HEK293 (cell line): ENCODE results near the gene DTL.

Source experiments
- CTCF ChIA-PET: fragments of 350-600 bp; formaldehyde crosslinking; extraction: SDS; loops from one replicate; lab custom pipeline; 2021; ENCODE audit warnings: antibody characterized with exemption; lab: Yijun Ruan, JAX
- POLR2A ChIA-PET: fragments of 300-600 bp; formaldehyde crosslinking; extraction: SDS; loops from one replicate; lab custom pipeline; 2020; ENCODE audit warnings: antibody characterized with exemption, inconsistent platforms; lab: Yijun Ruan, JAX
- H3K27ac ChIP-seq: fragments of 200-500 bp; sonication (Bioruptor generic); 2 replicates; pipeline ENCODE4 v1.5.1; 2014; ENCODE audit warnings: low read depth, low read length, control low read depth, inconsistent platforms; ENCODE audit errors: extremely low read depth
- H3K36me3 ChIP-seq, 2 experiments: fragments of 200-500 bp in 1 of 2; sonication (Bioruptor generic) in 1 of 2; 1 replicate in 1 of 2; 2 replicates in 1 of 2; pipeline ENCODE4 v1.5.1; 2014 to 2017; ENCODE audit warnings: inconsistent platforms in 2 of 2, low read length in 2 of 2; ENCODE audit not compliant: control insufficient read depth in 2 of 2, insufficient read depth in 1 of 2
- H3K4me1 ChIP-seq: fragments of 200-500 bp; sonication (Bioruptor generic); 2 replicates; pipeline ENCODE4 v1.5.1; 2014; ENCODE audit warnings: mild to moderate bottlenecking, low read length, inconsistent platforms; ENCODE audit not compliant: control insufficient read depth, insufficient read depth
- H3K4me3 ChIP-seq: 2 replicates; pipeline ENCODE4 v1.5.1; 2011; ENCODE audit warnings: low read depth, mild to moderate bottlenecking, control low read depth, low read length, moderate library complexity
- H3K9me3 ChIP-seq: fragments of 200-500 bp; sonication (Bioruptor generic); 2 replicates; pipeline ENCODE4 v1.5.1; 2014; ENCODE audit warnings: low read depth, low read length, inconsistent platforms; ENCODE audit not compliant: control insufficient read depth, insufficient read depth
- FEZF1 ChIP-seq: fragments of 450-650 bp; formaldehyde crosslinking; IDR thresholded peaks from 2 replicates; pipeline ENCODE4 v1.5.1; 2016; ENCODE audit warnings: missing biosample characterization, missing genetic modification characterization
- HOXD13 ChIP-seq: sonication (generic); formaldehyde crosslinking; IDR thresholded peaks from 2 replicates; pipeline ENCODE4 v1.8.0; 2022; ENCODE audit warnings: missing genetic modification reagents, borderline replicate concordance
- KLF1 ChIP-seq: fragments of 450-650 bp; formaldehyde crosslinking; IDR thresholded peaks from 2 replicates; pipeline ENCODE4 v1.5.1; 2016; ENCODE audit warnings: missing biosample characterization, missing genetic modification characterization
- KLF17 ChIP-seq: fragments of 450-650 bp; formaldehyde crosslinking; IDR thresholded peaks from 2 replicates; pipeline ENCODE4 v1.5.1; 2016; ENCODE audit warnings: missing biosample characterization, missing genetic modification characterization
- PATZ1 ChIP-seq: fragments of 450-650 bp; formaldehyde crosslinking; IDR thresholded peaks from 2 replicates; pipeline ENCODE4 v1.5.1; 2016; ENCODE audit warnings: missing biosample characterization, missing genetic modification characterization
- PRDM4 ChIP-seq: fragments of 450-650 bp; formaldehyde crosslinking; IDR thresholded peaks from 2 replicates; pipeline ENCODE4 v1.5.1; 2017; ENCODE audit warnings: missing biosample characterization, missing genetic modification characterization
- ZBTB1 ChIP-seq: fragments of 450-650 bp; formaldehyde crosslinking; IDR thresholded peaks from 2 replicates; pipeline ENCODE4 v1.5.1; 2016; ENCODE audit warnings: missing biosample characterization, missing genetic modification characterization
- ZBTB26 ChIP-seq: fragments of 450-650 bp; formaldehyde crosslinking; optimal IDR thresholded peaks from 2 replicates; pipeline ENCODE3; 2016; ENCODE audit warnings: missing biosample characterization, mild to moderate bottlenecking, missing genetic modification characterization
- ZBTB48 ChIP-seq: fragments of 450-650 bp; formaldehyde crosslinking; IDR thresholded peaks from 2 replicates; pipeline ENCODE4 v1.5.1; 2016; ENCODE audit warnings: missing biosample characterization, missing genetic modification characterization
- ZNF112 ChIP-seq: fragments of 450-650 bp; formaldehyde crosslinking; IDR thresholded peaks from 2 replicates; pipeline ENCODE4 v1.5.0; 2017; ENCODE audit warnings: missing biosample characterization, missing genetic modification characterization
- ZNF214 ChIP-seq: fragments of 450-650 bp; formaldehyde crosslinking; IDR thresholded peaks from 2 replicates; pipeline ENCODE4 v1.5.1; 2017; ENCODE audit warnings: missing biosample characterization, mild to moderate bottlenecking, missing genetic modification characterization, borderline replicate concordance
- ZNF223 ChIP-seq: fragments of 450-650 bp; formaldehyde crosslinking; IDR thresholded peaks from 2 replicates; pipeline ENCODE4 v1.5.1; 2016; ENCODE audit warnings: missing biosample characterization, missing genetic modification characterization
- ZNF280D ChIP-seq: fragments of 450-650 bp; formaldehyde crosslinking; IDR thresholded peaks from 2 replicates; pipeline ENCODE4 v1.5.1; 2016; ENCODE audit warnings: missing biosample characterization, missing genetic modification characterization
- ZNF311 ChIP-seq: fragments of 450-650 bp; formaldehyde crosslinking; IDR thresholded peaks from 2 replicates; pipeline ENCODE4 v1.5.1; 2017; ENCODE audit warnings: missing biosample characterization, missing genetic modification characterization, borderline replicate concordance
- ZNF324 ChIP-seq: fragments of 450-650 bp; formaldehyde crosslinking; IDR thresholded peaks from 2 replicates; pipeline ENCODE4 v1.5.1; 2016; ENCODE audit warnings: missing biosample characterization, missing genetic modification characterization
- ZNF473 ChIP-seq: fragments of 450-650 bp; formaldehyde crosslinking; IDR thresholded peaks from 2 replicates; pipeline ENCODE4 v1.5.1; 2017; ENCODE audit warnings: missing biosample characterization, missing genetic modification characterization
- ZNF549 ChIP-seq: fragments of 450-650 bp; IDR thresholded peaks from 2 replicates; pipeline ENCODE4 v1.5.1; 2018; ENCODE audit warnings: missing biosample characterization, missing genetic modification characterization, mild to moderate bottlenecking, inconsistent platforms, moderate library complexity
- ZNF555 ChIP-seq: fragments of 450-650 bp; formaldehyde crosslinking; conservative IDR thresholded peaks from 2 replicates; pipeline ENCODE4 v1.5.1; 2017; ENCODE audit warnings: missing biosample characterization, mild to moderate bottlenecking, missing genetic modification characterization, inconsistent platforms
- ZNF560 ChIP-seq: fragments of 450-650 bp; formaldehyde crosslinking; IDR thresholded peaks from 2 replicates; pipeline ENCODE4 v1.5.1; 2017; ENCODE audit warnings: missing biosample characterization, missing genetic modification characterization, borderline replicate concordance
- ZNF561 ChIP-seq: fragments of 450-650 bp; IDR thresholded peaks from 2 replicates; pipeline ENCODE4 v1.5.1; 2018; ENCODE audit warnings: missing biosample characterization, missing genetic modification characterization, borderline replicate concordance
- ZNF585B ChIP-seq: fragments of 450-650 bp; formaldehyde crosslinking; IDR thresholded peaks from 2 replicates; pipeline ENCODE4 v1.5.1; 2016; ENCODE audit warnings: missing biosample characterization, missing genetic modification characterization
- ZNF621 ChIP-seq: fragments of 450-650 bp; formaldehyde crosslinking; IDR thresholded peaks from 2 replicates; pipeline ENCODE4 v1.5.1; 2017; ENCODE audit warnings: missing biosample characterization, missing genetic modification characterization
- ZNF660 ChIP-seq: fragments of 450-650 bp; IDR thresholded peaks from 2 replicates; pipeline ENCODE4 v1.5.1; 2018; ENCODE audit warnings: missing biosample characterization, mild to moderate bottlenecking, missing genetic modification characterization
- ZNF701 ChIP-seq: fragments of 450-650 bp; formaldehyde crosslinking; IDR thresholded peaks from 2 replicates; pipeline ENCODE4 v1.5.1; 2016; ENCODE audit warnings: missing biosample characterization, missing genetic modification characterization
- ZNF747 ChIP-seq: fragments of 450-650 bp; formaldehyde crosslinking; IDR thresholded peaks from 2 replicates; pipeline ENCODE4 v1.5.1; 2016; ENCODE audit warnings: missing biosample characterization, missing genetic modification characterization
- ZNF785 ChIP-seq: fragments of 450-650 bp; formaldehyde crosslinking; IDR thresholded peaks from 2 replicates; pipeline ENCODE4 v1.5.1; 2016; ENCODE audit warnings: missing biosample characterization, missing genetic modification characterization
- ZNF837 ChIP-seq: fragments of 450-650 bp; formaldehyde crosslinking; IDR thresholded peaks from 2 replicates; pipeline ENCODE4 v1.5.1; 2016; ENCODE audit warnings: missing biosample characterization, missing genetic modification characterization
- ZSCAN23 ChIP-seq: fragments of 450-650 bp; formaldehyde crosslinking; IDR thresholded peaks from 2 replicates; pipeline ENCODE4 v1.5.1; 2016; ENCODE audit warnings: missing biosample characterization, missing genetic modification characterization
- ZSCAN30 ChIP-seq: fragments of 450-650 bp; IDR thresholded peaks from 2 replicates; pipeline ENCODE4 v1.5.1; 2018; ENCODE audit warnings: missing biosample characterization, mild to moderate bottlenecking, missing genetic modification characterization, moderate library complexity

Gene DTL

GRCh38 chr1:212152308-212152693 lies 116.8 kb downstream of the DTL start:
- no peak overlapping the region for H3K27ac ChIP-seq
- no peaks in the 10 kb centered on the region for H3K9me3 ChIP-seq
- no peaks in the 10 kb centered on the region for H3K36me3 ChIP-seq
- POLR2A ChIA-PET, result no interaction called here
- TF ChIP-seq ZNF549 (no peak), PATZ1 (no peak), ZNF660 (tag by site-specific recombination) (no peak), ZNF701 (tag by site-specific recombination) (no peak), KLF17 (tag by site-specific recombination) (no peak), HOXD13 (CRISPR knock-in tag) (no peak), ZNF214 (tag by site-specific recombination) (no peak), ZNF112 (tag by site-specific recombination) (no peak), FEZF1 (tag by site-specific recombination) (no peak), ZNF555 (tag by site-specific recombination) (no peak), ZSCAN23 (tag by site-specific recombination) (no peak), ZNF324 (tag by site-specific recombination) (no peak), ZBTB26 (tag by site-specific recombination) (no peak), ZBTB48 (tag by site-specific recombination) (no peak), ZNF311 (tag by site-specific recombination) (no peak), ZNF223 (no peak), PRDM4 (no peak), ZNF560 (tag by site-specific recombination) (no peak), ZNF837 (tag by site-specific recombination) (no peak)
- no peaks in the 10 kb centered on the region for H3K4me1 ChIP-seq
- CTCF ChIA-PET, result no interaction called here
- no peak overlapping the region for H3K4me3 ChIP-seq

GRCh38 chr1:212152869-212153268 lies 117.3 kb downstream of the DTL start:
- no peaks in the 10 kb centered on the region for H3K4me1 ChIP-seq
- ChIA-PET POLR2A (no interaction called here), CTCF (no interaction called here)
- H3K36me3 ChIP-seq, result no peaks in the 10 kb centered on the region
- no peak overlapping the region for H3K27ac ChIP-seq
- no peak overlapping the region for H3K4me3 ChIP-seq
- H3K9me3 ChIP-seq, result no peaks in the 10 kb centered on the region
- TF ChIP-seq ZNF621 (tag by site-specific recombination) (no peak), KLF1 (tag by site-specific recombination) (no peak), ZNF785 (tag by site-specific recombination) (no peak), ZNF585B (tag by site-specific recombination) (no peak), ZNF561 (tag by site-specific recombination) (no peak), ZBTB48 (tag by site-specific recombination) (no peak), ZNF473 (tag by site-specific recombination) (no peak), ZNF280D (tag by site-specific recombination) (no peak), ZBTB1 (tag by site-specific recombination) (no peak), ZNF747 (no peak), ZSCAN30 (no peak)
